ENCODE measurements around the gene CDK6. TPM values are rescaled to one million over a fixed set of nuclear protein-coding genes. Genes with fewer than 3 reads are reported as not detected.

The CDK6 gene
- total RNA-seq, 4 donors from 2014 or later: 58.1 to 79.1 (median 68.3) TPM

DNA sequence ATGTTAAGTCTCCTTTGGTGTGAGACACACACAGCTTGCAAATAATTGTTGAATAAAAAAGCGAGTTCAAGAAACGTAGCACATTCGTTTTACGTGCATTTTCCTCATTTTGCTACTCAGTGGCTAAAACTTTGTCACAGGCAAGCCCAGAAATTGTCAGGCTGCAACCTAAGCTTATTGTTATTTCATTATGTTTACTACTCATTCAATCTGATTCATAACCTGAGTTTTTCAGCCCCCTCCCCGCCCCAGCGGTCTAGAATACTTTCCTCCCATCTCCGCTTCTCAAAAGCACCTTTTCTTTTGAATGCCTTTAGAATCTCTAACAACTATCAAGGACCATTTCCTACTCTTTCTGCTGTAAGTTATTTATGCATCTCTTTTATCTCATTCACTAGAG, 247.3 kb downstream of the CDK6 start:
- DNase-seq (ENCODE audit: low spot score in 2 of 2): no peak
- no peaks in the 10 kb centered on the region for H3K27me3 ChIP-seq
- no peaks in the 10 kb centered on the region for H3K36me3 ChIP-seq
- peak overlapping the region; percentile 95 for H3K27ac ChIP-seq
- peaks cover 52% of the 10 kb centered on the region for H3K4me1 ChIP-seq
- H3K4me3 ChIP-seq: peak overlapping the region; percentile 83
- 38% methylated on average over 7 of the region's 7 CpGs for WGBS
- TF ChIP-seq POLR2AphosphoS5 (IDR thresholded peaks at IDR 0.05) (no peak), EP300 (IDR thresholded peaks at IDR 0.05) (no peak), POLR2A (IDR thresholded peaks at IDR 0.05) (no peak)
- TF ChIP-seq, protein P1, sequence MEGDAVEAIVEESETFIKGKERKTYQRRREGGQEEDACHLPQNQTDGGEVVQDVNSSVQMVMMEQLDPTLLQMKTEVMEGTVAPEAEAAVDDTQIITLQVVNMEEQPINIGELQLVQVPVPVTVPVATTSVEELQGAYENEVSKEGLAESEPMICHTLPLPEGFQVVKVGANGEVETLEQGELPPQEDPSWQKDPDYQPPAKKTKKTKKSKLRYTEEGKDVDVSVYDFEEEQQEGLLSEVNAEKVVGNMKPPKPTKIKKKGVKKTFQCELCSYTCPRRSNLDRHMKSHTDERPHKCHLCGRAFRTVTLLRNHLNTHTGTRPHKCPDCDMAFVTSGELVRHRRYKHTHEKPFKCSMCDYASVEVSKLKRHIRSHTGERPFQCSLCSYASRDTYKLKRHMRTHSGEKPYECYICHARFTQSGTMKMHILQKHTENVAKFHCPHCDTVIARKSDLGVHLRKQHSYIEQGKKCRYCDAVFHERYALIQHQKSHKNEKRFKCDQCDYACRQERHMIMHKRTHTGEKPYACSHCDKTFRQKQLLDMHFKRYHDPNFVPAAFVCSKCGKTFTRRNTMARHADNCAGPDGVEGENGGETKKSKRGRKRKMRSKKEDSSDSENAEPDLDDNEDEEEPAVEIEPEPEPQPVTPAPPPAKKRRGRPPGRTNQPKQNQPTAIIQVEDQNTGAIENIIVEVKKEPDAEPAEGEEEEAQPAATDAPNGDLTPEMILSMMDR (IDR thresholded peaks at IDR 0.05): no peak
- no peaks in the 10 kb centered on the region for H3K9me3 ChIP-seq

- Histone ChIP-seq H3K36me3 (no peaks in the 10 kb centered on the region), H3K9me3 (no peaks in the 10 kb centered on the region), H3K27ac (no peak overlapping the region), H3K4me1 (peaks cover 52% of the 10 kb centered on the region), H3K27me3 (no peaks in the 10 kb centered on the region), H3K4me3 (peak overlapping the region; percentile 83)
- TF ChIP-seq POLR2A (IDR thresholded peaks at IDR 0.05): no peak
- TF ChIP-seq, protein P1 (IDR thresholded peaks at IDR 0.05): no peak
- DNase-seq (ENCODE audit: low spot score in 2 of 2): no peak
- WGBS: 70% methylated on average over 9 of the region's 9 CpGs
Observed at GRCh38 chr7:92588561-92588960, 247.8 kb downstream of the CDK6 start.

DNA sequence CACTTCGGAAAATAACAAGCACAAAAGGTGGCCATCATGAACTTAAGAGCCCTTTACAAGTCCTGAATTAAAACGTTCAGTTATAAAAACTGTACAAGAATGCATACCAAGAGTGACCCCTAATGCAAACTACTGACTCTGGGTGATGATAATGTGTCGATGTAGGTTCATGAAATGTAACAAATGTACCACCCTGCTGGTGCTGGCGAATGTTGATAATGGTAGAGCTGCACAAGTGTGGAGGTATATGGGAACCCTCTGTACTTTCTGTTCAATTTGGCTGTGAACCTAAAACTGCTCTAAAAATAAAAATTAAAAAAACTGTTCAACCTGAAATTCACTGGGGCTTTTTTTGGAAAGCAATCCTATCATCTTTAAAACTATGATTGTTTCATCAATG, 249.5 kb downstream of the CDK6 start:
- Histone ChIP-seq H3K4me1 (peaks cover 52% of the 10 kb centered on the region), H3K27me3 (no peaks in the 10 kb centered on the region), H3K4me3 (no peak overlapping the region), H3K9me3 (no peaks in the 10 kb centered on the region), H3K27ac (no peak overlapping the region), H3K36me3 (no peaks in the 10 kb centered on the region)
- 59% methylated on average over 4 of the region's 4 CpGs for WGBS
- TF ChIP-seq POLR2AphosphoS5 (IDR thresholded peaks at IDR 0.05): no peak
- TF ChIP-seq, protein P1 (IDR thresholded peaks at IDR 0.05): no peak
- DNase-seq (ENCODE audit: low spot score in 2 of 2): no peak

DNA sequence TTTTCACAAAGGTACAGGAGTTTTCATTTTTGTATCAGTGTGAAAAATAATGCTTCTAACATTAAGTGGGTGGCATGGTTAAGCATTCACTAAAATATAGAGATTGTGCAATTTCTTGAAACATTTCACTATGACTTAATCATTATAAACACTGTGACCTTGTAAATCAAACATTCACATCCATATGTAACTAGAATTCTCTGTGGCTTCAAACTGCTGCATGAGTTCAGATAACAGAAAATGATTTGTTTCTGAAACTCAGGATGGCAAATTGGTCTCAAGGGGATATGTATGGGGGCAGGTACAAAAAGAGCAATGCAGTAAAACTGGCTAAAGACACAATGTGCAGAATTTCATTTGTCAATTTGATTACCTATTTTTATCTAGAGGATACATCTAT, 250.0 kb downstream of the CDK6 start:
- Histone ChIP-seq H3K9me3 (no peaks in the 10 kb centered on the region), H3K27ac (no peak overlapping the region), H3K36me3 (no peaks in the 10 kb centered on the region), H3K4me3 (no peak overlapping the region), H3K4me1 (peaks cover 52% of the 10 kb centered on the region), H3K27me3 (no peaks in the 10 kb centered on the region)
- DNase-seq (ENCODE audit: low spot score in 2 of 2): no peak
- no peak for TF ChIP-seq POLR2A (IDR thresholded peaks at IDR 0.05)
- no peak for TF ChIP-seq POLR2AphosphoS5 (IDR thresholded peaks at IDR 0.05)
- TF ChIP-seq, protein P1 (IDR thresholded peaks at IDR 0.05): no peak
- no peak for TF ChIP-seq EP300 (IDR thresholded peaks at IDR 0.05)

GRCh38 chr7:92584953-92585352, 251.4 kb downstream of the CDK6 start:
- Histone ChIP-seq H3K4me3 (no peak overlapping the region), H3K36me3 (peaks cover 9% of the 10 kb centered on the region), H3K4me1 (peaks cover 48% of the 10 kb centered on the region), H3K27me3 (no peaks in the 10 kb centered on the region), H3K27ac (no peak overlapping the region), H3K9me3 (no peaks in the 10 kb centered on the region)
- no peak for DNase-seq (ENCODE audit: low spot score in 2 of 2)
- no peak for TF ChIP-seq EP300 (IDR thresholded peaks at IDR 0.05)
- no peak for TF ChIP-seq POLR2AphosphoS5 (IDR thresholded peaks at IDR 0.05)
- TF ChIP-seq POLR2A (IDR thresholded peaks at IDR 0.05): no peak
- TF ChIP-seq, protein P1 (IDR thresholded peaks at IDR 0.05): no peak
